ENCODE data around the gene NAA38. TPM values are rescaled to one million over a fixed set of nuclear protein-coding genes. Genes with fewer than 3 reads are reported as not detected.
"Not testable (repeated sequence)": the region's sequence is repeated elsewhere in the genome, so short reads cannot be mapped to it uniquely, and the experiment has no call there.

The NAA38 gene
- total RNA-seq, 2 donors from 2014 or later: 26.8 to 30.3 TPM

DNA sequence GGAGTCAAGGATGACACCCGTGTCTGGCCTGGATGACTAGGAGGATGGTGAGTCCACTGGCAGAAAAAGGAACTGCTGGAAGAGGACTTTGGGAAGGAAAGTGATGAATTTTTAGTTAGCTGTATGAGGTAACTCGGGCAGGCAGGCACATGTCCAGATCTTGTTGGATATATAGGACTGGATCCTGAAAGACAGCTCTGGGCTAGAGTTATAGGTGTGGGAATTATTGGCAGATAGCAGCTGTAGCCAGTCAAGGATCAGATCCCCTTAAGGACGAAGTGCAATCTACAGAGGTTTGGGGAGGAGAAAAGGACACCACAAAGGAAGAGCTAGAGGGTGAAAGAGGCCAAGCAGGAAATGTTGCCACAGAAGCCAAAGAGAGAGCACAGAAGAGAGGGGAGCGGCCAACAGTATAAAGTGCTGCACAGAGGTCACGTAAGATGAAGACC, 10.5 kb upstream of the NAA38 start:
- Mint-ChIP-seq H3K36me3 (ENCODE audit: low read depth) (no peaks in the 10 kb centered on the region), H3K4me1 (peaks cover 24% of the 10 kb centered on the region), H3K4me3 (peak overlapping the region; percentile 89), H3K27ac (peak overlapping the region; percentile 95), H3K27me3 (no peaks in the 10 kb centered on the region)
- ATAC-seq (peak; percentile 91), DNase-seq (no peak)
- H3K9me3 ChIP-seq (ENCODE audit: control insufficient read depth, low read length, poor library complexity, severe bottlenecking): no peaks in the 10 kb centered on the region

DNA sequence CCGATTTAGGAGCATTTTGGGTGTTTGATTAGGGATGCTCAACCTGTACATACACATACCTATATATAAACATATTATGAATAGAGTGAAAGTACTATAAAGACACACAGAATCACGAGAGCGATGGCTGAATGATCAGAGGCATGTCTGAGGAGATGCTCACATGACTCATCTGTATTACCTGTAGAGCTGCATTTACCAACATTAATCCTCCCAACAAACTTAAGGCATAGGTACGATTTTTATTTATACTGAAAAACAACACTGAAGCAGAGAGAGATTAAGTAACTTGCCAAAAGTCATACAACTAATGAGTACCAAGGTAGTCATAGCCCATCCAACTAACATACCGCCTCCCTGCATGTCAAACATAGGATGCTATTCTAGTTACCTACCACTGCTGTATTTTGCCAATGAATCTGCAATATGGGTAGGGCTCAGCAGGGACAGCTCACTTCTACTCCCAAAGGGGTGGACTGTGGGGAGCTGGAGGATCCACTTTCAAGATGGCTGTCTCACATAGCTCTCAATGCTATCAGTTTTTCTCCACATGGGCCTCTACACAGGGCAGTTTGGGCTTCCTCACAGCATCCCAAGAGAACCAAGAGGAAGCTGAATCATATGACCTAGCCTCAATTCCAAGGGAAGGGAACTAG, 7.8 kb upstream of the NAA38 start:
- no peak for DNase-seq
- peaks cover 3% of the 10 kb centered on the region for H3K36me3 Mint-ChIP-seq (ENCODE audit: low read depth)

DNA sequence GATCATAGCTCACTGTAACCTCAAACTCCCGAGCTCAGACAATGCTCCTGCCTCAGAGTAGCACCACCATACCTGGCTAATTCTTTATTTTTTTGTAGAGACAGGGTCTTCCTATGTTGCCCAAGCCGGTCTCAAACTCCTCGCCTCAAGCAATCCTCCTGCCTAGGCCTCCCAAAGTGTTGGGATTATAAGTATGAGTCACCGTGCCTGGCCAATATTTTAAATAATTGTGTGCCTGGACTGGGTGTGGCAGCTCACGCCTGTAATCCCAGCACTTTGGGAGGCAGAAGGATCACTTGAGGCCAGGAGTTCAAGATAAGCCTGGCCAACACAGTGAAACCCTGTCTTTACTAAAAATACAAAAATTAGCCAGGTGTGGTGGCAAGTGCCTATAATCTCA, 7.0 kb upstream of the NAA38 start:
- ATAC-seq; H3K27ac Mint-ChIP-seq; H3K9me3 ChIP-seq (ENCODE audit: control insufficient read depth, low read length, poor library complexity, severe bottlenecking); DNase-seq; H3K36me3 Mint-ChIP-seq (ENCODE audit: low read depth); H3K27me3 Mint-ChIP-seq; H3K4me3 Mint-ChIP-seq: not testable (repeated sequence)
- H3K4me1 Mint-ChIP-seq: peaks cover 36% of the 10 kb centered on the region

More for the DNA sequence above, 7.8 kb upstream of the NAA38 start:
- H3K4me3 Mint-ChIP-seq: no peak overlapping the region
- no peaks in the 10 kb centered on the region for H3K27me3 Mint-ChIP-seq
- H3K9me3 ChIP-seq (ENCODE audit: control insufficient read depth, low read length, poor library complexity, severe bottlenecking): no peaks in the 10 kb centered on the region
- H3K27ac Mint-ChIP-seq: no peak overlapping the region
- no peak for ATAC-seq
- peaks cover 31% of the 10 kb centered on the region for H3K4me1 Mint-ChIP-seq

DNA sequence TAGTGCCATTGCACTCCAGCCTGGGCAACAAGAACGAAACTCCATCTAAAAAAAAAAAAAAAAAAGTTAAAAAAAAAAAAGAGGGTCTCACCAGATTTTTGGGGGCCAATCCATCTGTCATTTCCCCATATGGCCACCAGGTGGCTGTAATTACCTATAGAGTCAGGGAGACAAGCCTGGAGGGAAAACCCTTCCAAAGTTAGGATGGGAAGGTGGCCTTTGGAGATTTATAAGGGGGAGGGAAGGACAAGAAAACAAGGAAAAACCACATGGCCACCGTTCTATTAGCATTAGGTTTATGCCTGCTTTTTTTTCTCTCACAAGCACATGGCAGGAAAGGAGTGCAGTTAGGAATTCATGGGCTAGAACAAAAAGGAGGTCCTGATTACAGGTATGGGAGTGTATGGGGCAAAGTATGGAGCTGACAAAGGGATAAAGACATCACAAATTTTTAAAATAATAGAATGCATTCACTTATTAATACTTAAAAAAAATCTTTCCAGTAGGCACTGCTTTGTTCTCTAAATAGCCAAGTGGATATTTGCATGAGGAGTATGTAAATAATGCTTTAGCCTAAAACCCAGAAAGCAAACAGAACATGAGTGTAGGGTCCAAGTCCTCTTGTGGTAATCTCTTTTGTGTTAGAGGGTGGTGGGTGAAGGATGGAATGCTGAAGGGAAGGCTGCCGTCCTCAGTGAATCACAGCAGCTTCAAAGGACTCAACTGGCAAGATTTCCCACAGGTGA, 5.5 kb upstream of the NAA38 start:
- peak overlapping the region; percentile 57 for H3K27ac Mint-ChIP-seq
- H3K27me3 Mint-ChIP-seq: no peaks in the 10 kb centered on the region
- H3K9me3 ChIP-seq (ENCODE audit: control insufficient read depth, low read length, poor library complexity, severe bottlenecking): no peaks in the 10 kb centered on the region
- DNase-seq: peak in 1 of 3 donors; percentile 39
- peaks cover 30% of the 10 kb centered on the region for H3K4me1 Mint-ChIP-seq
- ATAC-seq: no peak
- H3K36me3 Mint-ChIP-seq (ENCODE audit: low read depth): peaks cover 6% of the 10 kb centered on the region
- no peak overlapping the region for H3K4me3 Mint-ChIP-seq

DNA sequence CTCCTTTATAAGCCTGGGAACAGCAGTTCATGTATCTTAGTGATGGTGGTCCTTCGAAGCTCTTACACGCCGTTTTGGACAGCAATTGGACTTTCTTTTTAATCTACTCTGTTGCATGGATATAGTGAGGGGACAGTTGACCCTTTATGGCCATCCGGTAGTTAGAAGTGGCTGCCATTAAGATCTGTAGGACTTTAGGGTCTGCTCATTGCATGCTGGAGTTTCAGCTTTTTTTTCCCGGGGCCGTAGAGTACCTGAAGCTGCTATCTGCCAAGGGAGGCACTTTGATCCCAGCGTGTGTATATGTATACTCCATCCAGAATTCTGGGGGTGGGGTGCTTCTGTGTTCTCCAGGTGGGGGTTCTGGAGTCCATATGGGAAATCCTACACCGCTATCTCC, 1.7 kb upstream of the NAA38 start:
- H3K27me3 Mint-ChIP-seq: no peaks in the 10 kb centered on the region
- ATAC-seq (no peak), DNase-seq (no peak)
- H3K9me3 ChIP-seq (ENCODE audit: control insufficient read depth, low read length, poor library complexity, severe bottlenecking): no peaks in the 10 kb centered on the region
- H3K4me3 Mint-ChIP-seq: no peak overlapping the region
- peaks cover 6% of the 10 kb centered on the region for H3K36me3 Mint-ChIP-seq (ENCODE audit: low read depth)
- peaks cover 21% of the 10 kb centered on the region for H3K4me1 Mint-ChIP-seq
- peak overlapping the region; percentile 95 for H3K27ac Mint-ChIP-seq

DNA sequence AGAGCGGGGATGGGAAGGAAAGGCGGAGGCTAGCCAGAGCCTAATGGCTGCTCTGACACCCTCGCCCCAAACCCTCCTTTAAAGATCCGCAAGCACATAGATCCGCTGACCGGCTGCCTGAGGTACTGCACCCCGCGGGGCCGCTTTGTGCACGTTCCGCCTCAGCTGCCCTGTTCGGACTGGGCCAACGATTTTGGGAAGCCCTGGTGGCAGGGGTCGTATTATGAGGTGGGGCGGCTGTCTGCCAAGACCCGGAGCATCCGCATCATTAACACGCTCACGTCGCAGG, 1.1 kb upstream of the NAA38 start:
- H3K27me3 Mint-ChIP-seq: no peaks in the 10 kb centered on the region
- no peak overlapping the region for H3K4me3 Mint-ChIP-seq
- H3K9me3 ChIP-seq (ENCODE audit: control insufficient read depth, low read length, poor library complexity, severe bottlenecking): no peaks in the 10 kb centered on the region
- DNase-seq: peak in 1 of 3 donors; percentile 31
- H3K36me3 Mint-ChIP-seq (ENCODE audit: low read depth): peaks cover 6% of the 10 kb centered on the region
- H3K27ac Mint-ChIP-seq: no peak overlapping the region
- ATAC-seq: no peak
- H3K4me1 Mint-ChIP-seq: peaks cover 19% of the 10 kb centered on the region

DNA sequence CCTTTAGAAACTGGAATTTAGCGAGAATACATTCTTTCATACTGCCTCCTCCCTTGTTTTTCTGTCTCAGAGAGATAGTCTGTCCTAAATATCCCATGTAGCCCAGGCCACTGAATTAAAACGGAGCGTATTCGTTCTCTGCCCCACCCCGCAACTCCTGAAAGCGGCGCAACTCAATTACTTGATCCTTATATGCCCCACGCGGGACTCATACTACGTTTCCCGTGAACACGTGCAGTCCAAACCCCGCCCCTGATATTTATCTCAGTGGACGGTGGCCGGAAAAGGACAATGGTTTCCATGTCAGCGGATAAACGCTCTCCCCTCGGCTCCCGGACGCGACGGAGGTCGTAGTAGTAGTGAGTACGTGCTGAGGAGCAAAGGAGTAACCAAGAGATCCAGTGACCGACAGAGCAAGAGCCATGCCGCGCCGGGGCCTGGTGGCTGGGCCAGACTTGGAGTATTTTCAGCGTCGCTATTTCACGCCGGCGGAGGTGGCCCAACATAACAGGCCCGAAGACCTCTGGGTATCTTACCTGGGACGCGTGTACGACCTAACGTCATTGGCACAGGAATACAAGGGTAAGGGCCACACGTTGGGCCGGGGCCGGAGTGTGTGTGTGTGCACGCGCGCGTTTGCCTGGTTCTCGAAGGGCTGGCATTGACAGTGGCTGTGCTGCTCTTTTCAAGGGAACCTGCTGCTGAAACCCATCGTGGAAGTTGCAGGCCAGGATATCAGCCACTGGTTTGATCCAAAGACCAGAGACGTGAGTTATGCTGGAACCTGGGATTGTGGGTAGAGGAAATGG, 558 bp upstream of the NAA38 start, which contains the start of gene CYB5D1:
Gene CYB5D1, plus strand, starts transcription at position 291 of the 809 bp plus-strand sequence. Its CDS starts 132 bp downstream, at position 423.
- no peak within 1 kb of the TSS for H3K27ac Mint-ChIP-seq
- H3K9me3 ChIP-seq (ENCODE audit: control insufficient read depth, low read length, poor library complexity, severe bottlenecking): no peaks in the 10 kb centered on the region
- ATAC-seq (peak; percentile 60), DNase-seq (peak; percentile 61 to 77 (median 77))
- H3K4me3 Mint-ChIP-seq: no peak within 1 kb of the TSS
- H3K36me3 Mint-ChIP-seq (ENCODE audit: low read depth): peaks cover 6% of the 10 kb centered on the region
- H3K27me3 Mint-ChIP-seq: no peaks in the 10 kb centered on the region
- H3K4me1 Mint-ChIP-seq: peaks cover 19% of the 10 kb centered on the region

DNA sequence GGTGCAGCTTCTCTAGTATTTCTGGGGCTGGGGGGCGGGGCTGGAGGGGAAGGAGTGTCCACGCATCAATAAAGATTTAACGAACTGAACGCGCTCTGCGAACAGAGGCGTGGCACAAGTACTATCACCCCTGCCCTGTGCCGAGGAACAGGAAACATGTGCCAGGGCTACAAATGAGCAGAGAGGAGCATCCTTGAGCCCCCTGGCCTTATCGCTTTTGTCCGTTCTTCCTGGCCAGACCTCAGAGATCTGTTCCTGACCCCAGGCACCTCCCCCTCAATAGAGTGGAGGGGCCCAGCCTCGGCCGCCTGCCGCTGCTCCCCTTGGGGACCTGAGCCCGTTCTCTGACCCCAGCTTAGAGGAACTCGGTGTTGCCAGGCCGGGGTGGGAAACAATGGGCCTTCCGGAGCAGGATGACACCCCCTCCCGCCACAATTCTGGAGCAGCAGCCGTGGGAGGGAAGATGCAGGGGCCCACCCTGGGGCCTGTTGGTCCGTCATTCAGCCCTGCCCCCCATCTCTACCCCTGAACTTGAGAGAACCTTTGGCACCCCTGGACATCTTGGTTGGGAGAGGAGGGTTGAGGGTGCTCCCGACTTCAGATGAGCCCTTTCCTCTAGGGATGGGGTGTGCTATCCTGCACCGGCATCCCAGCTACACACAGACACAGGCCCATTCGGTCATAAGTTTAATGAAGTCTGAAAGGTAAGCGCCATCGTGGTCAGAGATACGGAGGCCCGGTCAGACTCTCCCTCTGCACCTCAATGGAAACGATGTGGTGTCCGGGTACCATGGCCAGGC, 1.1 kb downstream of the NAA38 start:
- H3K27me3 Mint-ChIP-seq: no peaks in the 10 kb centered on the region
- peaks cover 3% of the 10 kb centered on the region for H3K36me3 Mint-ChIP-seq (ENCODE audit: low read depth)
- peaks cover 21% of the 10 kb centered on the region for H3K4me1 Mint-ChIP-seq
- DNase-seq (peak in 1 of 3 donors; percentile 27), ATAC-seq (no peak)
- H3K9me3 ChIP-seq (ENCODE audit: control insufficient read depth, low read length, poor library complexity, severe bottlenecking): no peaks in the 10 kb centered on the region
- no peak overlapping the region for H3K27ac Mint-ChIP-seq
- no peak overlapping the region for H3K4me3 Mint-ChIP-seq

DNA sequence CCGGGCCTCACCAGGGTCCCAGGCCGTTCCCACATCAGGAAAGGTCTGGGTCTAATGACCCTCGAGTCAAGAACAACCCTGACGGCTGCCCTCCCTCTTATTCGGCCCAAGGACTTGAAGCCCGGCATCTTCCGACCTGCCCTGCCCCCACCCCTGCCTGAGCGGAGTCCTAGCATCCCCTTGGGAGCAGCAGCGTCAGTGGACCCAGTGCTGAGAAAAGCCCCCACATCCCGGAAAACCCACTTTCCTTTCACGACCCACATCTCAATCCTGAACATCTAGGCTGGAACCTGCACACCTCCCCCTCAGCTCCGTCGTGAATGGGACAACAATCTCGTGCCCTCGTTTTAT, 1.7 kb downstream of the NAA38 start:
- ATAC-seq (no peak), DNase-seq (peak in 1 of 3 donors; percentile 16)
- H3K4me3 Mint-ChIP-seq: no peak overlapping the region
- no peak overlapping the region for H3K27ac Mint-ChIP-seq
- H3K36me3 Mint-ChIP-seq (ENCODE audit: low read depth): peaks cover 3% of the 10 kb centered on the region
- H3K9me3 ChIP-seq (ENCODE audit: control insufficient read depth, low read length, poor library complexity, severe bottlenecking): no peaks in the 10 kb centered on the region
- H3K4me1 Mint-ChIP-seq: peaks cover 22% of the 10 kb centered on the region
- no peaks in the 10 kb centered on the region for H3K27me3 Mint-ChIP-seq

DNA sequence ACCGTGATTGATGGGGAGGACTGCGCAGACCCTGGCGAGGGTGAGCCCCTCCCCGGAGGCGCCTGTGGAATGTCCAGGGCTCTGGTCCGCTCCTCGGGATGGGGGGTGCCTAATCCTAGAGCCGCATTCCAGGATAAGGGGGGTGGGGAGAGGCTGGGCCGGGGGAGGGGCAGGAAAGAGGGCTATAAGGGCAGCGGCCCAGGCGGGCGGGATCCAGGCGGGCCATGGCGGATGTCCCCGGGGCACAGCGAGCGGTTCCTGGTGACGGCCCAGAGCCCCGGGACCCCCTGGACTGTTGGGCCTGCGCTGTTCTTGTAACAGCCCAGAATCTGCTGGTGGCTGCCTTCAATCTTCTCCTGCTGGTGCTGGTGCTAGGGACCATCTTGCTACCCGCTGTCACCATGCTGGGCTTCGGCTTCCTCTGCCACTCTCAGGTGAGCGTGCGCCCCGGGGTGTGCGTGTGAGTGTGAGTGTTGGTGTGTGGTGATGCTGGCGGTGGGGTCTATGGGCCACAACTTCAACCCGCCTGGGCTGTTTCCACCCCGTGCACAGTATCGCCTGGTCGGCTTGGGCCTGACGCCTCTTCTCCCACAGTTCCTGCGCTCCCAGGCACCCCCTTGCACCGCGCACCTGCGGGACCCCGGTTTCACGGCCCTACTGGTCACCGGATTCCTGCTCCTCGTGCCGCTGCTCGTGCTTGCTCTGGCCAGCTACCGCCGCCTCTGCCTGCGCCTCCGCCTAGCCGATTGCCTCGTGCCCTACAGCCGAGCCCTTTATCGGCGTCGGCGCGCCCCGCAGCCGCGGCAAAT, 2.3 kb downstream of the NAA38 start, which contains the start of gene TMEM88:
Gene TMEM88, plus strand, starts transcription at position 216 of the 809 bp plus-strand sequence. Its CDS starts 9 bp downstream, at position 225.
- Mint-ChIP-seq H3K4me1 (peaks cover 22% of the 10 kb centered on the region), H3K27me3 (no peaks in the 10 kb centered on the region), H3K4me3 (no peak within 1 kb of the TSS), H3K36me3 (ENCODE audit: low read depth) (peaks cover 3% of the 10 kb centered on the region), H3K27ac (peak within 1 kb of the TSS; percentile 81)
- ATAC-seq (no peak), DNase-seq (peak in 1 of 3 donors; percentile 26)
- no peaks in the 10 kb centered on the region for H3K9me3 ChIP-seq (ENCODE audit: control insufficient read depth, low read length, poor library complexity, severe bottlenecking)

DNA sequence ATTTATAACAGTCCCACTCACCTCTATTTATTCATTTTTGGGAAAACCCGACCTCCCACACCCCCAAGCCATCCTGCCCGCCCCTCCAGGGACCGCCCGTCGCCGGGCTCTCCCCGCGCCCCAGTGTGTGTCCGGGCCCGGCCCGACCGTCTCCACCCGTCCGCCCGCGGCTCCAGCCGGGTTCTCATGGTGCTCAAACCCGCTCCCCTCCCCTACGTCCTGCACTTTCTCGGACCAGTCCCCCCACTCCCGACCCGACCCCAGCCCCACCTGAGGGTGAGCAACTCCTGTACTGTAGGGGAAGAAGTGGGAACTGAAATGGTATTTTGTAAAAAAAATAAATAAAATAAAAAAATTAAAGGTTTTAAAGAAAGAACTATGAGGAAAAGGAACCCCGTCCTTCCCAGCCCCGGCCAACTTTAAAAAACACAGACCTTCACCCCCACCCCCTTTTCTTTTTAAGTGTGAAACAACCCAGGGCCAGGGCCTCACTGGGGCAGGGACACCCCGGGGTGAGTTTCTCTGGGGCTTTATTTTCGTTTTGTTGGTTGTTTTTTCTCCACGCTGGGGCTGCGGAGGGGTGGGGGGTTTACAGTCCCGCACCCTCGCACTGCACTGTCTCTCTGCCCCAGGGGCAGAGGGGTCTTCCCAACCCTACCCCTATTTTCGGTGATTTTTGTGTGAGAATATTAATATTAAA, 3.1 kb downstream of the NAA38 start:
- H3K27ac Mint-ChIP-seq: peak overlapping the region; percentile 81
- DNase-seq (no peak), ATAC-seq (no peak)
- no peaks in the 10 kb centered on the region for H3K27me3 Mint-ChIP-seq
- H3K4me1 Mint-ChIP-seq: peaks cover 17% of the 10 kb centered on the region
- no peak overlapping the region for H3K4me3 Mint-ChIP-seq
- H3K36me3 Mint-ChIP-seq (ENCODE audit: low read depth): no peaks in the 10 kb centered on the region
- H3K9me3 ChIP-seq (ENCODE audit: control insufficient read depth, low read length, poor library complexity, severe bottlenecking): no peaks in the 10 kb centered on the region

DNA sequence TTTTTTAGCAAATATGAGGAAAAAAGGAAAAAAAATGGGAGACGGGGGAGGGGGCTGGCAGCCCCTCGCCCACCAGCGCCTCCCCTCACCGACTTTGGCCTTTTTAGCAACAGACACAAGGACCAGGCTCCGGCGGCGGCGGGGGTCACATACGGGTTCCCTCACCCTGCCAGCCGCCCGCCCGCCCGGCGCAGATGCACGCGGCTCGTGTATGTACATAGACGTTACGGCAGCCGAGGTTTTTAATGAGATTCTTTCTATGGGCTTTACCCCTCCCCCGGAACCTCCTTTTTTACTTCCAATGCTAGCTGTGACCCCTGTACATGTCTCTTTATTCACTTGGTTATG, 3.7 kb downstream of the NAA38 start:
- no peak for ATAC-seq
- no peaks in the 10 kb centered on the region for H3K27me3 Mint-ChIP-seq
- peak overlapping the region; percentile 39 for H3K4me3 Mint-ChIP-seq
- no peak for DNase-seq
- peak overlapping the region; percentile 81 for H3K27ac Mint-ChIP-seq
- H3K9me3 ChIP-seq (ENCODE audit: control insufficient read depth, low read length, poor library complexity, severe bottlenecking): no peaks in the 10 kb centered on the region
- peaks cover 15% of the 10 kb centered on the region for H3K4me1 Mint-ChIP-seq
- no peaks in the 10 kb centered on the region for H3K36me3 Mint-ChIP-seq (ENCODE audit: low read depth)

Measured in T-helper 17 cell (primary cell).